ENCODE results near the gene MRPL2.

- TF ChIP-seq CTCF (IDR thresholded peaks at IDR 0.05) = peak; percentile 24 to 36 (median 26)
- no peak for TF ChIP-seq EP300 (IDR thresholded peaks at IDR 0.05)
- no peak for TF ChIP-seq POLR2A (IDR thresholded peaks at IDR 0.05; ENCODE audit: low read depth)
- TF ChIP-seq POLR2AphosphoS5 (IDR thresholded peaks at IDR 0.05) = no peak
These were observed 50.1 kb downstream of the MRPL2 start for GRCh38 chr6:43009124-43009523.

Data from esophagus muscularis mucosa (tissue), 4 donors.